HG03575 (cell line): ENCODE measurements around the gene CWF19L2.
"Not testable (repeated sequence)": the region's sequence is repeated elsewhere in the genome, so short reads cannot be mapped to it uniquely, and the experiment has no call there.

Experiments used
- ATAC-seq: cut with Tn5 transposase; IDR thresholded peaks from one replicate; pipeline ENCODE4 v1.9.1; 2021; ENCODE audit not compliant: unreplicated experiment, insufficient number of reproducible peaks, low FRiP score; ENCODE audit errors: extremely low read depth

The CWF19L2 gene

GRCh38 chr11:107457558-107458271 lies at the start of gene CWF19L2:
Gene CWF19L2 (minus strand): TSS chr11:107457825. CDS start chr11:107457816, 9 bp downstream.
- ATAC-seq: peak; percentile 84

DNA sequence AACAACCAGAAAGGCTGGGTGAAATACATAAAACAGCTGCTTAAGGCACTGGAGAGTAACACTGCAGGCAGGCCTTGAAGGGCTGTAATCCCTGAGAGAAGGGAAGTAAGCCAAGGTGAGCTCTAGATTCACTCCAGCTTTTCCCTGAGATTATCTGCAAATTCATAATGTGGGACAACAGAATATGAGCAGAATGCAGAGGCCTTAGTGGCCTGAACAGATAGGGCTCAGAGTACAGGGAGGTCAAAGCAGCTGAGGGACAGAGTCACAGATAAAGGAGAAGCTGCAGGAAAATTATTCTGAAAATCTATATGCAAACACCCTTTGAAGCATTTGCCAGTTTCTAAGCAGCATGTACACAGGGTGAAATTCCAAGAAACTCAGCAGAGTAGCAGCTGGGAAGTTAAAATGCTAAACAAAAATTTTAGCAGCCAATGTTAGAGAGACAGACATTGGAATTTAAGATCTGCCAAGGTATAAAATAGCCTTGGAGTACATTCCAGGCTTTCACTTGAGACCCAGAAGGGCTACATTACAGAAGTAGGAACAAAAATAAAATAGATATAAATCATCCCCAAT lies 48.1 kb upstream of the CWF19L2 start:
- no peak for ATAC-seq

DNA sequence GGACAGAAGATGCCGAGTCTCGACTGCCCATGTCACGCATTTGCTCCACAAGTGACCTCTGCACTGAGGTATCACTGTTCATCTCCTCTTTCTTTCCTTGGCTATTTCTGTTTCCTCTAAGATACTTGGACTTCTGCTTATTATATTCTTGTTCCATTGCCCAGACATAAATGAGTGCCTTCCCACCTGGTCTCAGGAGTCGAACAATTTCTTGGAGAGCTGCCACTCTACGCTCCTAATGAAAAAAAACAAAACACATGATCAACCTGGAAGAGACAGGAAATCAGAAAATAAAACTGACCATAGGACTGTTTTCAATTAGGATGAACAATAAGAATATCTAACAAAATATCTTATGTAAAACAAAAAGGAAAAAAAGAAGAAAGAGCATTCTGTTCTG lies 47.4 kb upstream of the CWF19L2 start:
- no peak for ATAC-seq

- ATAC-seq: no peak
Observed at GRCh38 chr11:107501713-107502112, 44.1 kb upstream of the CWF19L2 start.

DNA sequence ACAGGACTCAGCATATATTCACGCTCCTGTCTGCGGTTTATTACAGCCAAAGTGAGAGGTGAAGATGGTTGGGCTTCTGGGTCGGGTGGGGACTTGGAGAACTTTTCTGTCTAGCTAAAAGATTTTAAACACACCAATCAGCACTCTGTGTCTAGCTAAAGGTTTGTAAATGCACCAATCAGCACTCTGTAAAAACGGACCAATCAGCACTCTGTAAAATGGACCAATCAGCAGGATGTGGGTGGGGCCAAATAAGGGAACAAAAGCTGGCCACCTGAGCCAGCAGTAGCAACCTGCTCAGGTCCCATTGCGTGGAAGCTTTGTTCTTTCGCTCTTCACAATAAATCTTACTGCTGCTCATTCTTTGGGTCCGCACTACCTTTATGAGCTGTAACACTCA lies 39.7 kb upstream of the CWF19L2 start:
- not testable (repeated sequence) for ATAC-seq

DNA sequence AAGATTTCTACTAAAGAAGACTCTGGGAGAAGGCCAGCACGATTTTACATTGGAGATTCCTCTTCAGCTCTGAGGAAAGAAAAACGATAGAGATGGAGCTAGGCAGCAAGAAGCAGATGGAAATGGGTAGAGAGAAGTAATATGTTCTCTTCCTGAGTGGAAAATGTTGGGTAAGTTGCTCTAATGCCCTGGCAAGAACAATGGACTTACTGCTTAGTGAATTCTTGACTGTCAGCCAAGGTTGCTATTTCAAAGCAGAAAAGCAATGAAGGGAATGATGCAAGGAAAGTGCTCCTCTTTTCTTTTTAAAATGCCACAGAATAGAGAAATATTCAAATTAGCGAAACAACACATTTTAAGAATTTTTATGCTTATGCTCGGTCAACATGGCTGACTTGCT lies 38.4 kb upstream of the CWF19L2 start:
- ATAC-seq: no peak

- ATAC-seq: no peak
Observed at GRCh38 chr11:107494055-107494454, 36.4 kb upstream of the CWF19L2 start.

DNA sequence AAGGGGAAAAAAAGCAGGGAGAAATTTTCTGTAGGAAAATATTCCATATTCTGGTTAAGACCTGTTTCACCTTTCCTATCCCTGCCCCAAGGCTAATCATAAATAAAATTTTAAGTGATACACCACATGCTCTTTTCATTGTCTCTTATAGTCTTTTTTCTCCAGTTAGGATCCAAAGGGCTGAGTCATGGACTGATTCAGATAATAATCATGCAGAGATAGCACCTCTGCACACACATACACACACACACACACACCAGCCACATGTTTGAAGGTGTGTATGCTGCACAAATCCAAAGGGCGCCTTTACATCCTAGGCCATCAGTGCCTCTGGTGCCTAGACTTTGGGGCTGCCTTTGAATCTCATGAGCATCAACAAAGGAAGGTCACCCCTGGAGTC lies 35.5 kb upstream of the CWF19L2 start:
- no peak for ATAC-seq

DNA sequence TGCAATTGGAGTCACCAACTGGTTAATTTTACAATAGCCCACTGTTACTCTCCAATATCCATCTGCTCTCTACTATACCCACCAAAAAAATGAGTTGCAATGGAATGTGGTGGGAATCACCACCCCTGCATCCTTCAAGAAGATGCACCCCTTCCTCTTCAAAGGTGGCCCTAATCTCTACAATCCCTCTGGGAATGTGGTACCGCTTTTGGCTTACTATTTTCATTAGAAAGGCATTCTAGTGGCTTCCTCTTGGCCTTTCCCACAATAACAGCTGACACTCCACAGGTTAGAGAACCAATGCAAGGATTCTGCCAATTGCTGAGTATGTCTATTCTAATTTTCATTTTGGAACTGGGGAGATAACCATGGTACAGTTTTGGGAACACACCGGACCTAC lies 33.2 kb upstream of the CWF19L2 start:
- no peak for ATAC-seq

DNA sequence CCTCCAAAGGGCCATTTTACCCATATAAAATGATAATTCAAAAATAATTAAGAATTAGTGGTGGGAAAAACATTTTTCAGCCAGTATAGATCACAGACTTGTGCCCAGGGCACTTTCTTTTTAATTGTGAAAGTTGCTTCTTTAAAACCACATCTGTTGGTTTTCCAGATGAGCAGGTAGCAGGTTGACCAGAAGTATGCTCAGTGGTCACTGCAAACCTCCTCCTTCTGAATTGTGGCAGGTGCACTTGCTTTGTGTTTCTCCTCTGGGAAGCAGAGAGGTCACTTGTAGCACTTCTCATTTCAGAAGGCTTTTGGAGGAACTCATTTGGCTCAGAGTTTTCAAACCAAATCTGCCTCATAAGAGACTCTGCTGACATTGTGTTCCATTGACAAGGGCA lies 24.6 kb upstream of the CWF19L2 start:
- ATAC-seq: no peak

DNA sequence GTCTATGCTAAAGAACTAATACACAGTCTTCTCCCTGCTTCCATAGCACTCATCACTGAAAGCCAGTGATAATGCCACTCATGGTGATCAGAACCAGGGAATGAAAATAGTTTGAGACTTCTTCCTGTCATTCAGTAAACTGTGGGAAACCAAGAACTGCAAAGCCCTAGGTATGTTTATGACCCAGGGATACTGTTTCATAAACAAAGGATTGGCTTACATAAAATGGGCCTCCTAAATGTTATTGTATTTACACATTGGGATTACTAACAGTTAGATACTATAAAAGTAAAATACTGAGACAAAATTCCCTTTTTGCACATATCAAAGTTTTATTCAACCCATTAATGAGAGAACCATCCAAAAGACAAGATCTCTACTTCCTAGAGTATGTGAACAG lies 21.3 kb upstream of the CWF19L2 start:
- ATAC-seq: no peak

DNA sequence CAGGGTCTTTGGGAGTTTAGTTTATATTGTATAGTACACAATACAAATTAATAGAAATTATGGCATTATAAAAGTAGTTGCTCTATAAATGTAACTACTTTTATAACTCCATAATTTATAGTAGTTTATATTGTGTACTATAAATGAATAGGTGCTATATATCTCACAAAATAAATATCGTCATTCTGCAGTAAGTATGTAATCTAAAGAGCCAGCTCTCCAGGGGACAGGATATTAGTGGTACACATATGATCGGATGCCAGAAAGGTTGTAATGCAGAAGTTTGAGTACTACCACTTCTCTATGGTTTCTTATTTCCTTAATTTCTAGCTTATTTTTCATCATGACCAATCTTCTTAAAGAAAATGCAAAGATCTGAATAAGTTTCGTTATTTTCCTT lies 20.2 kb upstream of the CWF19L2 start:
- ATAC-seq: no peak

DNA sequence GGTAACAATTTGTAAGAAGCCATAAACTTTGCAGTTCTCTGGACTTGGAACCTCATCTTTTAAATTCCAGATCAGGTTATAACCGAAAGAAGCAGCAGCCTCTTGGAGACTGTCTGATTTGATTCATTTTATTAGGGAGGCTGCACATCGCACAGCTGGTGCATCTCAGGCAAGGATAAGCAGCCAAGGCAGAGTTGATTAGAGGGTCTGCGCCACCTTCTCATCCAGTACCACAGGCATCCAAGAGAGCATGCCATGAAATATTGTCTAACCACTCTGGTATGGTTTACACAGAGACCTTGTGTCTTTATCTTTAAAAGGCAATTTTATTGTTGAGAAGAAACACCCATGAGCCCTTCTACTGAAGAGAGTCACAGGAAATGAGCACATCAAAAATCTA lies 16.2 kb upstream of the CWF19L2 start:
- no peak for ATAC-seq

GRCh38 chr11:107472966-107473365 lies 15.3 kb upstream of the CWF19L2 start:
- ATAC-seq: no peak

- ATAC-seq: no peak
Observed at GRCh38 chr11:107468596-107468995, 11.0 kb upstream of the CWF19L2 start.

DNA sequence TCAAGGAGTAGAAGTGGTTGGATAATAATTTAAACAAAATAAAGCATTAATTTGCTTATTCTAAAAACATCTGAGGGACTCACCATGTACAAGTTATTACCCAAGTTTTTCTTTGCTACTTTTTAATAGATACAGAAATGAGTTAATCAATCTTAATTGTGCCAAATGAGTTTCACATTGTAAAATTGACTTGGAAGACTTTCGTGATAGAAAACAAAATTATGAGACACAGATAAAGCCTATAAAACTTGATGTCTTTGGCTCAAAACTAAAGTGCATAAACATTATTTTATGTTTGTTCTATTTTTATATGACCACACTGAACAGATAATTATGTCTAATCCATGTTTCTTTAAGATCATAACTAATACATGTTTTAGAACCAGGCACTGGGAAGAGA lies 10.1 kb upstream of the CWF19L2 start:
- no peak for ATAC-seq

DNA sequence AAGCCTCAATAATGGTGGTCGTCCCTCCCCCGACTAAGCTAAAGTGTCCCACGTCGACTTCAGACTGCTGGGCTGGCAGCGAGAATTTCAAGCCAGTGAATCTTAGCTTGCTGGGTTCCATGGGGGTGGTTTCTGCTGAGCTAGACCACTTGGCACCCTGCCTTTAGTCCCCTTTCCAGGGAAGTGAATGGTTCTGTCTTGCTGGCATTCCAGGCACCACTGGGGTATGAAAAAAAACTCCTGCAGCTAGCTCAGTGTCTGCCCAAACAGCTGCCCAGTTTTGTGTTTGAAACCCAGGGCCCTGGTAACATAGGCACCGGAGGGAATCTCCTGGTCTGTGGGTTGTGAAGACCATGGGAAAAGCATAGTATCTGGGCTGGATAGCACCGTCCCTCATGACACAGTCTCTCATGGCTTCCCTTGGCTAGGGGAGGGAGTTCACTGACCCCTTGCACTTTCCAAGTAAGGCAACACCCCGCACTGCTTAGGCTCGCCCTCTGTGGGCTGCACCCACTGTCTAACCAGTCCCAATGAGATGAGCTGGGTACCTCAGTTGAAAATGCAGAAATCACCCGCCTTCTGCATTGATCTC lies 8.7 kb upstream of the CWF19L2 start:
- not testable (repeated sequence) for ATAC-seq

GRCh38 chr11:107457205-107457557 lies 444 bp downstream of the CWF19L2 start:
- peak; percentile 23 for ATAC-seq

DNA sequence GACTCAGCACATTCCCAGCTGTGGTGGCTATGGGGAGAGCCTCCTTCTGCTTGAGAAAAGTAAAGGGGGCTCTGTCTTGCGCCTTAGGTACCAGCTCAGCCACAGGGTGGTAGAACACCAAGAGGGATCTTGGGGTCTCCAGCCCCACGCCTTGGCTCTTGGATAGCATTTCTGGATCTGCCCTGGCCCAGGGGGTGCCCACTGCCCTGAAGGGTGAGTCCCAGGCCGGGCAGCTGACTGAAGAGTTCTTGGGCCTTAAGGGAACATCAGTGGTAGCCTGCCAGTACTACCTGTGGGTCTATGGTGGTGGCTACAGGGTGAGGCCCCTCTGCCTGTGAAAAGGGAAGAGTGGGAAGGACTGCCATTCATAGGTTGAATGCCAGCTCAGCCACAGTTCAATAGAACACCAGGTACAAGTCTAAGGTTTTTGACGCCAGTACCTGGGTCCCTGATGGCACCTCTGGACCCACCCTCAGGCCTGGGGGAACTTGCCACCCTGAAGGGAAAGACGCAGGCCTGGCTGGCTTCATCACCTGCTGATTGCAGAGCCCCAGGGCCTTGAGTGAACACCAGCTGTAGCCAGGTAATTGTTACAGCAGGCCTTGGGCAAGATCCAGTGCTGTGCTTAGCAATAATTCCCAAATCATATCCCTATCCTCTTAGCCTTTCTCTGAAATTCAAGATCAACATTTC lies 3.9 kb downstream of the CWF19L2 start:
- ATAC-seq: no peak

DNA sequence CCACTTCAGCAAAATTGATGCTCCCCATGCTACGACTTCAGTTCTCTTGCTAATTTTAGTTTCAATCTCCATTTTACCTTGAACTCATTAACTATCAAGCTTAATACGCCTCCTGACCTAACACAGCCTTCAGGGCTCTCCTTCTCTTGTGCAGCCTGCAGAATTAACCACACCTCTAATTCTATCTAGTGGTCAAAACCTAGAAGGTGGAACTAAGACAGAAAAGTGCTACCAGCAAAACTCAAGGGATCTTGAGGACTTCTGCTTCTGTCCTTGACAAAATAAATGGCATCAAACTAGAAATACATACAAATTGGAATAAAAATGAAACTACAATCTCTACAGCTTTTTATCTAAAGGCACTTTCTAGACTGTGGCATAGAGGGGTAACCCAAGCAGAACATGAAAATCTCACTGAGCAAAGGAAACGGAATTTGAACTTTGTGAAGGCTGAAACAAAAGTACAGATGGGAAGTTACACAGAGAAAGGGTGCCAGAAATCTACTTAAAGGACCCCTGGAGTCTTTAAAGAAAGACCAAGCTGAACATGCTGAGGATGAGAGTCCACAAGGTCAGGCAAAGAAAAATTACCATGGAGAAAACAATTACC lies 10.7 kb downstream of the CWF19L2 start:
- no peak for ATAC-seq
